IMR-90 (cell line): ENCODE results near the gene CASP7. TPM values are rescaled to one million over a fixed set of nuclear protein-coding genes. Genes with fewer than 3 reads are reported as not detected.

ENCODE experiments used
- ATAC-seq: fragments of 200-7000 bp; cut with Tn5 transposase; 2 replicates; pipeline ENCODE4 v1.9.1; 2020; ENCODE audit warnings: low read depth, mild to moderate bottlenecking, moderate library complexity
- BruUV-seq: library from RNA; stranded (reverse); fragments of 400-500 nt; replicated peaks from 2 replicates; lab custom pipeline; 2021; lab: Mats Ljungman, UMichigan
- CTCF ChIA-PET: fragments of 300-600 bp; formaldehyde crosslinking; extraction: SDS; loops from one replicate; lab custom pipeline; 2021; ENCODE audit warnings: antibody characterized with exemption; lab: Yijun Ruan, JAX
- POLR2A ChIA-PET: fragments of 300-600 bp; sonication (Branson Sonifier 250); formaldehyde crosslinking; loops from one replicate; lab custom pipeline; 2022; ENCODE audit warnings: antibody characterized with exemption; ENCODE audit not compliant: unreplicated experiment; lab: Charles Lee
- DNase-seq: peaks from one replicate; pipeline ENCODE4 v3.0.0; 2013
- H2AFZ ChIP-seq: replicated peaks from 2 replicates; pipeline ENCODE3; 2013; ENCODE audit warnings: low read length, mild to moderate bottlenecking; ENCODE audit not compliant: poor library complexity
- H2AK5ac ChIP-seq: 2 replicates; pipeline ENCODE4 v1.6.1; 2013; ENCODE audit warnings: low read depth, low read length, inconsistent platforms
- H2AK9ac ChIP-seq: replicated peaks from 2 replicates; pipeline ENCODE3; 2013; ENCODE audit warnings: mild to moderate bottlenecking, low read depth, low read length, moderate library complexity; ENCODE audit not compliant: poor library complexity
- H2BK120ac ChIP-seq: 2 replicates; pipeline ENCODE4 v1.6.1; 2013; ENCODE audit warnings: low read depth, low read length, inconsistent platforms
- H2BK15ac ChIP-seq: 3 replicates; pipeline ENCODE4 v1.6.1; 2013; ENCODE audit warnings: low read depth, low read length, inconsistent platforms
- H2BK20ac ChIP-seq: 2 replicates; pipeline ENCODE4 v1.6.1; 2013; ENCODE audit warnings: low read depth, mild to moderate bottlenecking, inconsistent platforms, low read length, moderate library complexity
- H2BK5ac ChIP-seq: 2 replicates; pipeline ENCODE4 v1.6.1; 2013; ENCODE audit warnings: mild to moderate bottlenecking, low read depth, low read length, inconsistent platforms; ENCODE audit not compliant: poor library complexity, severe bottlenecking
- H3K14ac ChIP-seq: replicated peaks from 2 replicates; pipeline ENCODE4 v1.6.1; 2013; ENCODE audit warnings: low read depth, low read length, inconsistent platforms
- H3K18ac ChIP-seq: 2 replicates; pipeline ENCODE4 v1.6.1; 2013; ENCODE audit warnings: low read depth, low read length, control low read depth
- H3K23ac ChIP-seq: 2 replicates; pipeline ENCODE4 v1.6.1; 2013; ENCODE audit warnings: low read depth, low read length, inconsistent platforms
- H3K27ac ChIP-seq: 2 replicates; pipeline ENCODE4 v1.5.1; 2013; ENCODE audit warnings: mild to moderate bottlenecking, control low read depth, low read length; ENCODE audit not compliant: insufficient read depth
- H3K27me3 ChIP-seq: 2 replicates; pipeline ENCODE4 v1.6.1; 2013; ENCODE audit warnings: low read length; ENCODE audit not compliant: control insufficient read depth, insufficient read depth
- H3K36me3 ChIP-seq: 2 replicates; pipeline ENCODE4 v1.6.1; 2013; ENCODE audit warnings: low read length, mixed read lengths; ENCODE audit not compliant: control insufficient read depth, insufficient read depth
- H3K4ac ChIP-seq: 2 replicates; pipeline ENCODE4 v1.6.1; 2013; ENCODE audit warnings: low read depth, low read length, inconsistent platforms
- H3K4me1 ChIP-seq: 2 replicates; pipeline ENCODE4 v1.6.1; 2013; ENCODE audit warnings: low read length, mixed read lengths; ENCODE audit not compliant: control insufficient read depth, insufficient read depth
- H3K4me2 ChIP-seq: 2 replicates; pipeline ENCODE4 v1.6.1; 2013; ENCODE audit warnings: low read depth, mild to moderate bottlenecking, control low read depth, low read length, moderate library complexity
- H3K4me3 ChIP-seq: 2 replicates; pipeline ENCODE4 v1.5.1; 2013; ENCODE audit warnings: low read depth, mild to moderate bottlenecking, control low read depth, low read length, moderate library complexity; ENCODE audit not compliant: insufficient read depth
- H3K56ac ChIP-seq: 2 replicates; pipeline ENCODE4 v1.6.1; 2013; ENCODE audit warnings: low read length, inconsistent platforms; ENCODE audit not compliant: insufficient read depth; ENCODE audit errors: extremely low read depth
- H3K79me1 ChIP-seq, 2 experiments: 2 replicates each; pipeline ENCODE4 v1.6.1; 2013; ENCODE audit warnings: low read length in 2 of 2, inconsistent platforms in 1 of 2, low read depth in 1 of 2
- H3K9ac ChIP-seq: 2 replicates; pipeline ENCODE4 v1.6.1; 2013; ENCODE audit warnings: low read depth, low read length, control low read depth
- H3K9me1 ChIP-seq: 2 replicates; pipeline ENCODE4 v1.6.1; 2013; ENCODE audit warnings: low read length, inconsistent platforms; ENCODE audit not compliant: insufficient read depth
- H3K9me3 ChIP-seq: 2 replicates; pipeline ENCODE4 v1.6.1; 2013; ENCODE audit warnings: low read length; ENCODE audit not compliant: control insufficient read depth, insufficient read depth
- H4K20me1 ChIP-seq: 2 replicates; pipeline ENCODE4 v1.6.1; 2013; ENCODE audit warnings: low read length, inconsistent platforms; ENCODE audit not compliant: insufficient read depth
- H4K5ac ChIP-seq: 2 replicates; pipeline ENCODE4 v1.6.1; 2013; ENCODE audit warnings: mild to moderate bottlenecking, low read depth, low read length, control low read depth
- H4K8ac ChIP-seq, 2 experiments: 2 replicates each; pipeline ENCODE4 v1.6.1; 2013; ENCODE audit warnings: low read depth in 2 of 2, low read length in 2 of 2, control low read depth in 1 of 2, inconsistent platforms in 1 of 2
- H4K91ac ChIP-seq: 2 replicates; pipeline ENCODE4 v1.6.1; 2013; ENCODE audit warnings: low read depth, low read length, inconsistent platforms; ENCODE audit not compliant: insufficient read depth
- CHD1 ChIP-seq: IDR thresholded peaks from 2 replicates; pipeline ENCODE4 v1.6.1; 2012; ENCODE audit warnings: low read depth, low read length, improper control_type of control experiment
- NFE2L2 ChIP-seq: fragments of 150-350 bp; IDR thresholded peaks from 2 replicates; pipeline ENCODE4 v1.6.1; 2016; ENCODE audit warnings: low read depth, mild to moderate bottlenecking, low read length
- POLR2A ChIP-seq: IDR thresholded peaks from 2 replicates; pipeline ENCODE4 v1.6.1; 2012; ENCODE audit warnings: mild to moderate bottlenecking, low read depth, low read length
- RAD21 ChIP-seq: IDR thresholded peaks from 2 replicates; pipeline ENCODE4 v1.6.1; 2012; ENCODE audit warnings: low read length, improper control_type of control experiment
- RFX5 ChIP-seq: IDR thresholded peaks from 2 replicates; pipeline ENCODE4 v1.8.0; 2012; ENCODE audit warnings: low read depth, mild to moderate bottlenecking, low read length, moderate library complexity
- SMC3 ChIP-seq: fragments of 150-350 bp; IDR thresholded peaks from 2 replicates; pipeline ENCODE4 v1.6.1; 2016; ENCODE audit warnings: low read depth, mild to moderate bottlenecking, antibody characterized with exemption, low read length, moderate library complexity
- WGBS, 2 experiments: methylation state at CpG; one replicate each; pipeline versions ENCODE4 v1.1.5 to v1.1.7; 2013; ENCODE audit warnings: missing lambda C conversion rate in 2 of 2; ENCODE audit not compliant: insufficient read length in 1 of 2; ENCODE audit errors: extremely low coverage in 2 of 2; 5-methylcytosine and 5-hydroxymethylcytosine counted together
- dilution Hi-C: fragments of 300-500 bp; cut with HindIII; formaldehyde crosslinking; loops from one replicate; pipeline ENCODE4 v1.14.3; 2018; ENCODE audit warnings: low sequenced_read_pairs; ENCODE audit not compliant: unreplicated experiment
- in situ Hi-C: fragments of 300-500 bp; cut with MboI; formaldehyde crosslinking; loops from 3 replicates; pipeline ENCODE4 v1.14.3; 2019; ENCODE audit warnings: low sequenced_read_pairs, inconsistent platforms, mixed read lengths
- intact Hi-C: fragments of 100-400 bp; cut with micrococcal nuclease; formaldehyde crosslinking; loops from 2 replicates; pipeline ENCODE4 v1.10.0; 2022
- polyA plus RNA-seq, 3 experiments: library from polyadenylated mRNA; depleted of rRNA; stranded (reverse); fragments of >200 nt; gene quantifications; 2 replicates each; pipeline ENCODE4 v1.2.3, GENCODE V29; 2012; ENCODE audit warnings: low replicate concordance in 1 of 3
- total RNA-seq: library from RNA; depleted of rRNA; stranded (reverse); fragments of >200 nt; gene quantifications from 2 replicates; pipeline ENCODE4 v1.2.3, GENCODE V29; 2012

The CASP7 gene
- total and polyA plus RNA-seq, 2 of the 4 experiments (the other 2 are of a cell fraction) = 15.1 to 16.7 TPM

DNA sequence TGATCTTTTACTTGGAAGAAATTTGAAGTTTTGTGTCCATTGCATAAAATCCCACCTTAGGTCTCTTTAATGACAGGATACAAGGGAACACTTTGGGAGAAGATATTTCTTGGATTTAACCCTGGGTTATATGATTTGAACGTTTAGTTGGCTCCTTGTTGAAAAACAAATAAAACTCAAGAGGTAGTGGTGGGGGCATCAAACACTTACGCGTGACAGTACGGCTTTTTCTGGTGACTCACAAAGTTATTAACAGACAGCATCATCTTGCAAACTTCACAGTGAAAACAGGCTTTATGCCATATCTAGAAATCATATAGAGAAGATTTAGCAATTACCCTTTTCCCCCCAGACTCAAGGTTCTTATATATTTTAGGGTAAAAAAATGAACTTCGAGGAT lies 16.6 kb upstream of the CASP7 start:
- Histone ChIP-seq H4K91ac (no peak overlapping the region), H2AK9ac (no peak overlapping the region), H3K23ac (no peak overlapping the region), H4K5ac (no peak overlapping the region), H2AFZ (no peak overlapping the region), H3K9ac (no peak overlapping the region), H2BK120ac (no peak overlapping the region), H2BK15ac (no peak overlapping the region), H2BK5ac (no peak overlapping the region), H3K4me1 (peaks cover 10% of the 10 kb centered on the region), H3K36me3 (no peaks in the 10 kb centered on the region), H3K18ac (no peak overlapping the region), H3K9me1 (no peaks in the 10 kb centered on the region), H3K4me3 (no peak overlapping the region), H2BK20ac (no peak overlapping the region), H3K79me1 (no peaks in the 10 kb centered on the region), H3K9me3 (no peaks in the 10 kb centered on the region), H2AK5ac (no peak overlapping the region), H3K27ac (no peak overlapping the region), H3K14ac (no peak overlapping the region), H3K4me2 (no peak overlapping the region), H3K56ac (no peak overlapping the region), H3K4ac (no peak overlapping the region), H4K8ac (no peak overlapping the region), H3K27me3 (peaks cover 6% of the 10 kb centered on the region), H4K20me1 (no peaks in the 10 kb centered on the region)
- ATAC-seq (no peak), DNase-seq (no peak)
- TF ChIP-seq RAD21 (no peak), NFE2L2 (no peak), RFX5 (no peak), POLR2A (no peak), CHD1 (no peak), SMC3 (no peak)
- no CpG with 5 or more reads among the region's 5 CpGs for WGBS, 2 experiments
- in situ Hi-C loops (no loop called here), intact Hi-C loops (no loop called here), dilution Hi-C loops (no loop called here)
- POLR2A ChIA-PET = no interaction called here
- CTCF ChIA-PET = no interaction called here
- no TSS peak for BruUV-seq
